Measurements from ENCODE around the gene ATRIP.
"Not testable (repeated sequence)": the region's sequence is repeated elsewhere in the genome, so short reads cannot be mapped to it uniquely, and the experiment has no call there.

GRCh38 chr3:48401434-48401901 is 45.1 kb upstream of the ATRIP start:
- TF ChIP-seq EZH2 (IDR thresholded peaks at IDR 0.05; ENCODE audit: insufficient read depth, poor library complexity, severe bottlenecking); EZH2phosphoT487 (IDR thresholded peaks at IDR 0.05; ENCODE audit: insufficient read depth, low read depth): not testable (repeated sequence)
